ENCODE measurements around the gene PACSIN1.

The PACSIN1 gene

GRCh38 chr6:34465531-34466241 is at the start of gene PACSIN1:
PACSIN1 (plus strand) TSS chr6:34466076; CDS start chr6:34526306, 60,230 bp downstream.
- no peak for DNase-seq

- no peak for DNase-seq
These were observed 49.0 kb upstream of the PACSIN1 start for GRCh38 chr6:34416877-34417371.

GRCh38 chr6:34418367-34418766 is 47.5 kb upstream of the PACSIN1 start:
- no peak for DNase-seq

GRCh38 chr6:34423254-34423653 is 42.6 kb upstream of the PACSIN1 start:
- DNase-seq = no peak

GRCh38 chr6:34424200-34425131 is 41.4 kb upstream of the PACSIN1 start:
- no peak for DNase-seq

- no peak for DNase-seq
These were observed 40.8 kb upstream of the PACSIN1 start for GRCh38 chr6:34425132-34425497.

- DNase-seq = peak; percentile 87
These were observed 40.1 kb upstream of the PACSIN1 start, which contains the start of gene RPS10 for GRCh38 chr6:34425498-34426410. RPS10 (minus strand) TSS chr6:34426069; CDS start chr6:34425221, 848 bp downstream.

GRCh38 chr6:34435916-34436315 is 30.0 kb upstream of the PACSIN1 start:
- no peak for DNase-seq

GRCh38 chr6:34436803-34437643 is 28.9 kb upstream of the PACSIN1 start:
- no peak for DNase-seq

- DNase-seq = no peak
These were observed 28.3 kb upstream of the PACSIN1 start for GRCh38 chr6:34437644-34437970.

- no peak for DNase-seq
These were observed 27.2 kb upstream of the PACSIN1 start for GRCh38 chr6:34438705-34439104.

- no peak for DNase-seq
These were observed 26.4 kb upstream of the PACSIN1 start for GRCh38 chr6:34439442-34439841.

- no peak for DNase-seq
These were observed 24.4 kb upstream of the PACSIN1 start for GRCh38 chr6:34441526-34441925.

- DNase-seq = no peak
These were observed 20.5 kb upstream of the PACSIN1 start for GRCh38 chr6:34445313-34445860.

- no peak for DNase-seq
These were observed 18.5 kb upstream of the PACSIN1 start for GRCh38 chr6:34447386-34447785.

GRCh38 chr6:34447910-34448309 is 18.0 kb upstream of the PACSIN1 start:
- DNase-seq = no peak

- no peak for DNase-seq
These were observed 14.7 kb upstream of the PACSIN1 start for GRCh38 chr6:34451192-34451591.

GRCh38 chr6:34455831-34456230 is 10.0 kb upstream of the PACSIN1 start:
- no peak for DNase-seq

- DNase-seq = no peak
These were observed 8.5 kb upstream of the PACSIN1 start for GRCh38 chr6:34457382-34457741.

- no peak for DNase-seq
These were observed 7.8 kb upstream of the PACSIN1 start for GRCh38 chr6:34457742-34458735.

Measured in activated effector memory CD4-positive, alpha-beta T cell treated with Interleukin-2 at 50 U/mL for 16 hours (primary cell).